ENCODE results near the gene BGN. TPM values are rescaled to one million over a fixed set of nuclear protein-coding genes. Genes with fewer than 3 reads are reported as not detected.

The BGN gene
- total and polyA plus RNA-seq, 8 donors, result 6.2 to 64.3 (median 16.2) TPM

- intact Hi-C loops (cut with DNase I; ENCODE audit: low total_unique reads), result no loop called here
- Histone ChIP-seq H3K9me3 (no peaks in the 10 kb centered on the region), H3K27me3 (peaks cover 3 to 23% (median 21%) of the 10 kb centered on the region in 3 donors), H3K4me1 (peaks cover 8 to 28% (median 17%) of the 10 kb centered on the region in 4 donors), H3K27ac (peak overlapping the region in 1 of 5 donors; percentile 4), H3K4me3 (no peak overlapping the region), H3K36me3 (no peaks in the 10 kb centered on the region)
- no peak for DNase-seq
- WGBS, 5 donors, result 57 to 84% (median 70%) methylated on average over 4 to 10 of the region's 10 CpGs
- TF ChIP-seq POLR2A (IDR thresholded peaks at IDR 0.05) (no peak), EP300 (IDR thresholded peaks at IDR 0.05) (no peak), POLR2AphosphoS5 (IDR thresholded peaks at IDR 0.05) (no peak)
- TF ChIP-seq, protein P1, sequence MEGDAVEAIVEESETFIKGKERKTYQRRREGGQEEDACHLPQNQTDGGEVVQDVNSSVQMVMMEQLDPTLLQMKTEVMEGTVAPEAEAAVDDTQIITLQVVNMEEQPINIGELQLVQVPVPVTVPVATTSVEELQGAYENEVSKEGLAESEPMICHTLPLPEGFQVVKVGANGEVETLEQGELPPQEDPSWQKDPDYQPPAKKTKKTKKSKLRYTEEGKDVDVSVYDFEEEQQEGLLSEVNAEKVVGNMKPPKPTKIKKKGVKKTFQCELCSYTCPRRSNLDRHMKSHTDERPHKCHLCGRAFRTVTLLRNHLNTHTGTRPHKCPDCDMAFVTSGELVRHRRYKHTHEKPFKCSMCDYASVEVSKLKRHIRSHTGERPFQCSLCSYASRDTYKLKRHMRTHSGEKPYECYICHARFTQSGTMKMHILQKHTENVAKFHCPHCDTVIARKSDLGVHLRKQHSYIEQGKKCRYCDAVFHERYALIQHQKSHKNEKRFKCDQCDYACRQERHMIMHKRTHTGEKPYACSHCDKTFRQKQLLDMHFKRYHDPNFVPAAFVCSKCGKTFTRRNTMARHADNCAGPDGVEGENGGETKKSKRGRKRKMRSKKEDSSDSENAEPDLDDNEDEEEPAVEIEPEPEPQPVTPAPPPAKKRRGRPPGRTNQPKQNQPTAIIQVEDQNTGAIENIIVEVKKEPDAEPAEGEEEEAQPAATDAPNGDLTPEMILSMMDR (IDR thresholded peaks at IDR 0.05), result no peak
Observed at GRCh38 chrX:153491351-153491914, 3.3 kb upstream of the BGN start.

DNA sequence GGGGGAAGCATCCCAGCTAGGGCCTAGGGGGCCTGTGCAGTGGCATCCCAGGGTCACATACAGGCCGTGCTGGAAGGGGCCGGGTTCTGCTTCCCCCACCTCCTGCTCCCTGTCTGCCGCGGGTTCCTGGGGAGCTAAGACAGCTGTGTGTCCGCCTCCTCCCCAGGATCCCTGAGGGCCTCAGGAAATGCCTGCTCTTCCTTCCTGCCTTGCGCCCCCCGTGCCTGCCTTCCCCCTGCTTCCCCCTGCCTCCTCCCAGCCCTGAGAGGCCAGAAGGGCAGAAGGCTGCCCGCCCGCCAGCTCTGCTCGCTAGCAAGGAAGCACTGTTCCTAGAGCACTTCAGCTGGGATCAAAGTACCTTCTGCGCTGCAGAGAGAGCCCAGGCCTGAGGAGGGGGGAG is 2.9 kb upstream of the BGN start:
- intact Hi-C loops (cut with DNase I; ENCODE audit: low total_unique reads), result no loop called here
- peaks cover 3 to 25% (median 22%) of the 10 kb centered on the region in 3 donors for H3K27me3 ChIP-seq
- H3K4me3 ChIP-seq, result no peak overlapping the region
- DNase-seq, result no peak
- no peak for TF ChIP-seq EP300 (IDR thresholded peaks at IDR 0.05)
- no peak for TF ChIP-seq POLR2AphosphoS5 (IDR thresholded peaks at IDR 0.05)
- TF ChIP-seq, protein P1 (IDR thresholded peaks at IDR 0.05), result no peak
- TF ChIP-seq POLR2A (IDR thresholded peaks at IDR 0.05), result no peak
- WGBS, 5 donors, result 26 to 72% (median 56%) methylated on average over 6 to 11 of the region's 11 CpGs
- H3K4me1 ChIP-seq, result peaks cover 8 to 28% (median 17%) of the 10 kb centered on the region in 4 donors
- H3K27ac ChIP-seq, result no peak overlapping the region
- no peaks in the 10 kb centered on the region for H3K9me3 ChIP-seq
- no peaks in the 10 kb centered on the region for H3K36me3 ChIP-seq

DNA sequence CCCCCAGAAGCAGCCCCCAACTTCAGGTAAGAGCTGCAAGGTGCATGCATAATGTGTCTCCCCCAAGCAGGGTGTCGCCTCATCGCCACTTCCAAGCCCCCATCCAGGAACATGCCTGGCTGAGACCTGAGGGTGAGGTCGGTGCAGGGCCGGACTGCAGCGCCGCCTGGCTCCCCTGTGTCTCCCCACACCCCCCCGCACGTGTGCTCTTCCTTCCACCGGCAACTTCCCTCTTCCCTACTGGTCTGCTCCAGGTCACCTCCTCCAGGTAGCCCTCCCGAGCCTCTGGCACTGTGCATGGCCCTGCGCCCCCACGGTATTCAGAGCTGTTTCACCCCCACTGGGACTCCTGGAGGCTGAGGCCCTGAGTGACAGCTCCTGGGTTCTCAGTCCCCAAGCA is 2.2 kb upstream of the BGN start:
- H3K27ac ChIP-seq, result no peak overlapping the region
- 78 to 89% (median 82%) methylated on average over 9 to 12 of the region's 12 CpGs for WGBS, 5 donors

GRCh38 chrX:153493085-153493484 is 1.7 kb upstream of the BGN start:
- intact Hi-C loops (cut with DNase I; ENCODE audit: low total_unique reads), result no loop called here
- no peak for DNase-seq
- Histone ChIP-seq H3K27me3 (peaks cover 3 to 25% (median 22%) of the 10 kb centered on the region in 3 donors), H3K4me1 (peaks cover 3 to 20% (median 12%) of the 10 kb centered on the region in 4 donors), H3K4me3 (no peak overlapping the region), H3K9me3 (no peaks in the 10 kb centered on the region), H3K36me3 (no peaks in the 10 kb centered on the region), H3K27ac (no peak overlapping the region)
- WGBS, 5 donors, result 79 to 90% (median 86%) methylated on average over 11 of the region's 11 CpGs
- TF ChIP-seq POLR2AphosphoS5 (IDR thresholded peaks at IDR 0.05) (no peak), POLR2A (IDR thresholded peaks at IDR 0.05) (no peak), EP300 (IDR thresholded peaks at IDR 0.05) (no peak)
- TF ChIP-seq, protein P1 (IDR thresholded peaks at IDR 0.05), result no peak

More for the DNA sequence above, 2.2 kb upstream of the BGN start:
- H3K4me1 ChIP-seq, result peaks cover 8 to 26% (median 17%) of the 10 kb centered on the region in 4 donors
- H3K4me3 ChIP-seq, result no peak overlapping the region
- H3K27me3 ChIP-seq, result peaks cover 3 to 25% (median 22%) of the 10 kb centered on the region in 3 donors
- TF ChIP-seq EP300 (IDR thresholded peaks at IDR 0.05), result no peak
- TF ChIP-seq POLR2A (IDR thresholded peaks at IDR 0.05), result no peak
- TF ChIP-seq, protein P1 (IDR thresholded peaks at IDR 0.05), result no peak
- TF ChIP-seq POLR2AphosphoS5 (IDR thresholded peaks at IDR 0.05), result no peak
- no peak for DNase-seq
- intact Hi-C loops (cut with DNase I; ENCODE audit: low total_unique reads), result no loop called here
- H3K9me3 ChIP-seq, result no peaks in the 10 kb centered on the region
- no peaks in the 10 kb centered on the region for H3K36me3 ChIP-seq

Data from stomach (tissue), 9 donors.